Keratinocyte (primary cell): ENCODE data around the gene ZSWIM9. TPM values are rescaled to one million over a fixed set of nuclear protein-coding genes. Genes with fewer than 3 reads are reported as not detected.
A peak's percentile ranks its signal among the peaks of the same experiment; 100 is the strongest.

Experiments used
- DNase-seq: peaks from one replicate; pipeline ENCODE4 v3.0.0-alpha.2; 2011; ENCODE audit warnings: low read depth, missing footprints, low spot score
- FAIRE-seq: peaks from 2 replicates; lab custom pipeline; 2011; peaks lifted over from hg19 to GRCh38; lab: Jason Lieb, UNC
- H2AFZ ChIP-seq: 2 replicates; pipeline ENCODE4 v1.6.0; 2012; ENCODE audit warnings: low read length, control low read depth, inconsistent platforms; ENCODE audit not compliant: control insufficient read depth
- H3K27ac ChIP-seq: 2 replicates; pipeline ENCODE4 v1.5.1; 2011; ENCODE audit warnings: low read length; ENCODE audit not compliant: control insufficient read depth, insufficient read depth
- H3K27me3 ChIP-seq: 3 replicates; pipeline ENCODE4 v1.6.0; 2011; ENCODE audit warnings: low read length; ENCODE audit not compliant: control insufficient read depth, insufficient read depth; ENCODE audit errors: extremely low read depth
- H3K36me3 ChIP-seq, 2 experiments: 2 replicates in 1 of 2; 3 replicates in 1 of 2; pipeline ENCODE4 v1.5.1; 2011; ENCODE audit warnings: low read length in 2 of 2, mild to moderate bottlenecking in 1 of 2; ENCODE audit not compliant: control insufficient read depth in 2 of 2, insufficient read depth in 2 of 2; ENCODE audit errors: extremely low read depth in 1 of 2
- H3K4me1 ChIP-seq: 3 replicates; pipeline ENCODE4 v1.5.1; 2011; ENCODE audit warnings: low read length; ENCODE audit not compliant: control insufficient read depth, insufficient read depth; ENCODE audit errors: extremely low read depth
- H3K4me2 ChIP-seq: 3 replicates; pipeline ENCODE4 v1.6.0; 2011; ENCODE audit warnings: low read depth, low read length; ENCODE audit not compliant: control insufficient read depth, insufficient read depth; ENCODE audit errors: extremely low read depth
- H3K4me3 ChIP-seq, 3 experiments: fragments of 200-600 bp in 1 of 3; sonication (generic) in 1 of 3; 2 replicates in 2 of 3; 3 replicates in 1 of 3; pipeline ENCODE4 v1.5.1; 2011 to 2016; ENCODE audit warnings: low read length in 3 of 3, mild to moderate bottlenecking in 3 of 3, control low read depth in 2 of 3, inconsistent platforms in 1 of 3, low read depth in 1 of 3, mixed read lengths in 1 of 3, mixed run types in 1 of 3, moderate library complexity in 1 of 3; ENCODE audit not compliant: control insufficient read depth in 2 of 3, insufficient read depth in 2 of 3; ENCODE audit errors: extremely low read depth in 1 of 3
- H3K79me2 ChIP-seq: 2 replicates; pipeline ENCODE4 v1.6.0; 2012; ENCODE audit warnings: low read length; ENCODE audit not compliant: control insufficient read depth, insufficient read depth
- H3K9ac ChIP-seq: 3 replicates; pipeline ENCODE4 v1.6.0; 2011; ENCODE audit warnings: low read length; ENCODE audit not compliant: control insufficient read depth, insufficient read depth; ENCODE audit errors: extremely low read depth
- H3K9me1 ChIP-seq: 3 replicates; pipeline ENCODE4 v1.6.0; 2011; ENCODE audit warnings: low read length; ENCODE audit not compliant: control insufficient read depth, insufficient read depth; ENCODE audit errors: extremely low read depth
- H3K9me3 ChIP-seq: 2 replicates; pipeline ENCODE4 v1.5.1; 2012; ENCODE audit warnings: low read depth, low read length; ENCODE audit not compliant: control insufficient read depth
- H4K20me1 ChIP-seq: 3 replicates; pipeline ENCODE4 v1.6.0; 2011; ENCODE audit warnings: low read length; ENCODE audit not compliant: control insufficient read depth, insufficient read depth; ENCODE audit errors: extremely low read depth
- EZH2 ChIP-seq: IDR thresholded peaks from one replicate; pipeline ENCODE4 v1.6.1; 2012; ENCODE audit warnings: inconsistent platforms, mild to moderate bottlenecking, low read length, moderate library complexity
- dilution Hi-C: fragments of 300-500 bp; cut with MboI; formaldehyde crosslinking; loops from one replicate; pipeline ENCODE4 v1.7.0; 2020; ENCODE audit warnings: low sequenced_read_pairs; ENCODE audit not compliant: extremely low pct_ligation_motif_present
- polyA plus RNA-seq, 5 experiments: library from polyadenylated mRNA; depleted of rRNA in 3 of 5; stranded (reverse) in 3 of 5; stranded (forward) in 1 of 5; unstranded in 1 of 5; fragments of >200 nt; gene quantifications; 1 replicate in 1 of 5; 2 replicates in 3 of 5; 3 replicates in 1 of 5; pipeline versions ENCODE4 v1.2.1 to v1.2.3, GENCODE V29; 2011 to 2012; ENCODE audit warnings: missing spikeins in 2 of 5, low read depth in 1 of 5, low replicate concordance in 1 of 5
- TF ChIP-seq, protein P1 (sequence below), 3 experiments: IDR thresholded peaks in 1 of 3; conservative IDR thresholded peaks in 1 of 3; optimal IDR thresholded peaks in 1 of 3; 2 replicates in 2 of 3; 3 replicates in 1 of 3; pipeline versions ENCODE3 to v1.5.1; 2011; ENCODE audit warnings: low read length in 3 of 3, mild to moderate bottlenecking in 3 of 3, moderate library complexity in 2 of 3, control low read depth in 1 of 3, inconsistent platforms in 1 of 3; ENCODE audit not compliant: insufficient read depth in 2 of 3; ENCODE audit errors: extremely low read depth in 1 of 3

Gene ZSWIM9
- polyA plus RNA-seq, 1 donor (not counting 4 experiments of a cell fraction or from before 2014, with no cell fraction given), result 0.46 TPM

GRCh38 chr19:48203222-48203793, 32.8 kb downstream of the ZSWIM9 start:
- no peaks in the 10 kb centered on the region for H4K20me1 ChIP-seq

GRCh38 chr19:48203794-48204628, 33.5 kb downstream of the ZSWIM9 start:
- Histone ChIP-seq H2AFZ (peak overlapping the region; percentile 99), H3K4me2 (peak overlapping the region; percentile 98), H3K4me3 (peak overlapping the region; percentile 76 to 97 (median 95)), H3K9me1 (no peaks in the 10 kb centered on the region), H3K9ac (peak overlapping the region; percentile 89), H4K20me1 (no peaks in the 10 kb centered on the region), H3K79me2 (peaks cover 12% of the 10 kb centered on the region), H3K4me1 (peaks cover 7% of the 10 kb centered on the region), H3K36me3 (no peaks in the 10 kb centered on the region), H3K9me3 (no peaks in the 10 kb centered on the region), H3K27me3 (no peaks in the 10 kb centered on the region), H3K27ac (peak overlapping the region; percentile 61)
- dilution Hi-C loops, result no loop called here
- TF ChIP-seq, protein P1, sequence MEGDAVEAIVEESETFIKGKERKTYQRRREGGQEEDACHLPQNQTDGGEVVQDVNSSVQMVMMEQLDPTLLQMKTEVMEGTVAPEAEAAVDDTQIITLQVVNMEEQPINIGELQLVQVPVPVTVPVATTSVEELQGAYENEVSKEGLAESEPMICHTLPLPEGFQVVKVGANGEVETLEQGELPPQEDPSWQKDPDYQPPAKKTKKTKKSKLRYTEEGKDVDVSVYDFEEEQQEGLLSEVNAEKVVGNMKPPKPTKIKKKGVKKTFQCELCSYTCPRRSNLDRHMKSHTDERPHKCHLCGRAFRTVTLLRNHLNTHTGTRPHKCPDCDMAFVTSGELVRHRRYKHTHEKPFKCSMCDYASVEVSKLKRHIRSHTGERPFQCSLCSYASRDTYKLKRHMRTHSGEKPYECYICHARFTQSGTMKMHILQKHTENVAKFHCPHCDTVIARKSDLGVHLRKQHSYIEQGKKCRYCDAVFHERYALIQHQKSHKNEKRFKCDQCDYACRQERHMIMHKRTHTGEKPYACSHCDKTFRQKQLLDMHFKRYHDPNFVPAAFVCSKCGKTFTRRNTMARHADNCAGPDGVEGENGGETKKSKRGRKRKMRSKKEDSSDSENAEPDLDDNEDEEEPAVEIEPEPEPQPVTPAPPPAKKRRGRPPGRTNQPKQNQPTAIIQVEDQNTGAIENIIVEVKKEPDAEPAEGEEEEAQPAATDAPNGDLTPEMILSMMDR (optimal IDR thresholded peaks at IDR 0.05 in 1 of 3, IDR thresholded peaks at IDR 0.05 in 1 of 3, conservative IDR thresholded peaks at IDR 0.05 in 1 of 3; ENCODE audit: extremely low read depth in 1 of 3, insufficient read depth in 2 of 3, low read length in 3 of 3), result no peak
- TF ChIP-seq EZH2, result no peak
- DNase-seq (peak; percentile 94), FAIRE-seq (peak; percentile 63)

More at GRCh38 chr19:48203222-48203793, 32.8 kb downstream of the ZSWIM9 start:
- no peak for FAIRE-seq
- dilution Hi-C loops, result no loop called here
- Histone ChIP-seq H3K9me1 (no peaks in the 10 kb centered on the region), H3K36me3 (no peaks in the 10 kb centered on the region), H3K9me3 (no peaks in the 10 kb centered on the region), H3K4me2 (peak overlapping the region; percentile 98), H3K4me3 (peak overlapping the region; percentile 76 to 97 (median 95)), H3K79me2 (peaks cover 12% of the 10 kb centered on the region), H3K27ac (peak overlapping the region; percentile 61), H3K27me3 (no peaks in the 10 kb centered on the region), H3K4me1 (peaks cover 7% of the 10 kb centered on the region), H3K9ac (peak overlapping the region; percentile 89), H2AFZ (peak overlapping the region; percentile 99)
- TF ChIP-seq, protein P1 (optimal IDR thresholded peaks at IDR 0.05 in 1 of 3, IDR thresholded peaks at IDR 0.05 in 1 of 3, conservative IDR thresholded peaks at IDR 0.05 in 1 of 3; ENCODE audit: extremely low read depth in 1 of 3, insufficient read depth in 2 of 3, low read length in 3 of 3), result no peak
- no peak for TF ChIP-seq EZH2
- DNase-seq, result no peak
